Measurements from ENCODE around the gene TXNDC2.
A peak's percentile ranks its signal among the peaks of the same experiment; 100 is the strongest.
"Not testable (repeated sequence)": the region's sequence is repeated elsewhere in the genome, so short reads cannot be mapped to it uniquely, and the experiment has no call there.

The TXNDC2 gene

DNA sequence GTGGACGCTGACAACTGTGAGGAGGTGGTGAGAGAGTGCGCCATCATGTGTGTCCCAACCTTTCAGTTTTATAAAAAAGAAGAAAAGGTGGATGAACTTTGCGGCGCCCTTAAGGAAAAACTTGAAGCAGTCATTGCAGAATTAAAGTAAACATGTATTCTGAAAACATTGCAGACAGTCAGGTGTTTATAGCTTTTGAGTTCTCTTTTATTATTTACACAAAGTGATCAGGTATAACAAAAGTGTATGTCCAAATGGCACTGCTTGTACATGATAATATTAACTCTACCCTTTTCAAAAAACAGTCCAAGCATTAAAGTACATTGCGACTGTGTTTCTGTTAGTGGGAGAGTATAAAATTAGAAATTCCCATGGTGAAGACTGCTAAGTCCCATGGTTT lies 2.2 kb downstream of the TXNDC2 start:
- DNase-seq, result no peak

DNA sequence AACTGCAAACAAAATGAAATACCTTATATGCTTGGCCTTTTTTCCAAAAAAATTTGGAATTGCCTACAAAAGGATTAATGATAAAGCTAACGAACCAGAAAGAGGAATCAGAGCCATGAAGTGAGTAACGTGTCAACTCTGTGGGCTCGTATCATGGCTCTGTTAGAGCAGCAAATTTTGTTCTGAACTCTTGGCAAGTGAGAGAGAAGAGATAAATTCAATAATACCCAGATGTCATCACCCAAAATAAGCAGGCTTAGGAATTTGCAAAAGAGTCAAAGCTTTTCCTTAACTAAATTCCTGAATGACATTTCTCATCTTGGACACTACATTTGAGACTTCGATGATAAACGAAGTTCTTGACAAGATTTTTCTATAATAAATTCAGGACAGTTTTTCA lies 4.4 kb downstream of the TXNDC2 start:
- DNase-seq, result no peak

DNA sequence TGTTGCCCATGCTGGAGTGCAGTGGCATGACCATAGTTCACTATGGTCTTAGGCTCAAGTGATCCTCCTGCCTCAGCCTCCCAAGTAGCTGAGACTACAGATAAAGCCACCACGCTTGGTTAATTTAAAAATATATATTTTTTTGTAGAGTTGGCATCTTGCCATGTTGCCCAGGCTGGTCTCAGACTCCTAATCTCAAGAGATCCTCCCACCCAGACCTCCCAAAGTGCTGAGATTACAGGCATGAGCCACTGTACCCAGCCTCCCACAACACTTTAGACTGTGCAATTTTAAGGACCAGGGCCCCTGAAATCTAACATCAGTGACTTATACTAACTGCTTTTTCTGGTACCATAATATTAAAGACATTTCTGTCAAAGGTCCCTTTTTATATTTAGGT lies 5.2 kb downstream of the TXNDC2 start:
- no peak for DNase-seq

DNA sequence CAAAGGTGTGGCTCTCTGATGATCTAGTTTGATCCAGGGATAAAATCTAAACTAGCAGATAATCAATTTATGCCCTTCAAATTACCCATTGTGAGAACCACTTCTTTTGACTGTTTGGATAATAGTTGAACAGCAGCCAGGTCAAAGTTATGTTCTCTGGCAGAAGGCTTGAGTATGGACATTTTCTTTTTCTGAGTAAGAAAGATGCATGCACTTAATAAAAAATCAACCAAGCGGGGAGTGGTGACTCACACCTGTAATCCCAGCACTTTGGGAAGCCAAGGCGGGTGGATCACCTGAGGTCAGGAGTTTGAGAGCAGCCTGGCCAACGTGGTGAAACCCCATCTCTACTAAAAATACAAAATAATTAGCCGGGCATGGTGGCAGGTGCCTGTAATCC lies 5.7 kb downstream of the TXNDC2 start:
- not testable (repeated sequence) for DNase-seq

DNA sequence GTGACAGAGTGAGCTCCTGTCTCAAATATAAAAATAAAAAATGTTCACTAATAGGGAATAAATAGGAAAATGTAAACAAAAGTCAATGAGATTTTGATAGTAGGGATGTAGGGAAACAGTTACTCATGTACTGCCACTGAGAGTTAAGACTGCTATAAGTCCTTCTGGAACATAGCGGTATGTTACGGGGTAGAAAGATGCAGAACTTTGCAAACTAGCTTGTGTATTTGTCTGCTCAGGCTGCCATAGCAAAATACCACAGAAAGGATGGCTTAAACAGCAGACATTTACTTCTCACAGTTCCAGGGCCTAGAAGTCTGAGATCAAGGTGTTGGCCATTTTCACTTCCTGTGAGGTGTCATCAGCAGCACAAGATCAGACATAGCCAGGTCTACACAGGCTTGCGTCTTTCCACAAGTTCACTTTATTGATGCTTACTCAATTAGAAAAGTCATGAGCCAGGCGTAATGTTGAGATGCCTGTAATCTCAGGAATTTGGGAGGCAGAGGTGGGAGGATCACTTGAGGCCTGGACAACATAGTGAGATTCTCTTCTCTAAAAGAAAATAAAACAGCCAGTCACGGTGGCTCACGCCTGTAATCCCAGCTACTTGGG lies 8.8 kb downstream of the TXNDC2 start:
- no peak for DNase-seq

DNA sequence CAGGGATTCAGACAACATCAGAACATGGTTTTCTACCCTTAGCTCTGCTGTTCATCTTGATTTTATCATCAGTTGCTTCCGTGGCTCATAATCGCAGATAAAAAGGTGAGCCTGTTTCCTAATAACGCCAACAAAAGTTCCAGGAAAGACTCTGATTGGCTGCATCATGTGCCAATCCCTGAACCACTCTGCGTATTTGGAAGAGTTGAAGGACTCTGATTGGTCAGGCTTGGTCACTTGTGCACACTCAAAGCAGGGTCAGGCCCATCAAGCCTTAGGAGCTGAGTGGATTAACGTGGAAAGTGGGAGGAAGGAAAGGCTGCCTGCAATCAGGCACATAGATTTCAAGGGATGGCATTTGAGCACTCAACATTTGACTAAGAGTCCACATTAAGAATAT lies 11.4 kb downstream of the TXNDC2 start:
- no peak for DNase-seq

DNA sequence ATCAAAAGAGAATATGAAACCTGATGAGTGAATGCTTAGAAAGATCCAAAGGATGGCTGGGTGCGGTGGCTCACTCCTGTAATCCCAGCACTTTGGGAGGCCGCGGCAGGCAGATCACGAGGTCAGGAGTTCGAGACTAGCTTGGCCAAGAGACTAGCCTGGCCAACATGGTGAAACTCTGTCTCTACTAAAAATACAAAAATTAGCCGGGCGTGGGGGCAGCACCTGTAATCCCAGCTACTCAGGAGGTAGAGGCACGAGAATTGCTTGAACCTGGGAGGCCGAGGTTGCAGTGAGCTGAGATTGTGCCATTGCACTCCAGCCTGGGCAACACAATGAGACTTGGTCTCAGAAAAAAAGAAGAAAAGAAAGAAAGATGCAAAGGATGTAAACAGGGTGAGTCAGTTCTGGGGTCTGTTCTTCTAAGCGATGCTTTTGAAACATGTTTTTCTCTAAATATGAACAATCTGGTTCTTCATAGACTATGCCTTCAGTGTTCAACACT lies 12.1 kb downstream of the TXNDC2 start:
- DNase-seq, result not testable (repeated sequence)

DNA sequence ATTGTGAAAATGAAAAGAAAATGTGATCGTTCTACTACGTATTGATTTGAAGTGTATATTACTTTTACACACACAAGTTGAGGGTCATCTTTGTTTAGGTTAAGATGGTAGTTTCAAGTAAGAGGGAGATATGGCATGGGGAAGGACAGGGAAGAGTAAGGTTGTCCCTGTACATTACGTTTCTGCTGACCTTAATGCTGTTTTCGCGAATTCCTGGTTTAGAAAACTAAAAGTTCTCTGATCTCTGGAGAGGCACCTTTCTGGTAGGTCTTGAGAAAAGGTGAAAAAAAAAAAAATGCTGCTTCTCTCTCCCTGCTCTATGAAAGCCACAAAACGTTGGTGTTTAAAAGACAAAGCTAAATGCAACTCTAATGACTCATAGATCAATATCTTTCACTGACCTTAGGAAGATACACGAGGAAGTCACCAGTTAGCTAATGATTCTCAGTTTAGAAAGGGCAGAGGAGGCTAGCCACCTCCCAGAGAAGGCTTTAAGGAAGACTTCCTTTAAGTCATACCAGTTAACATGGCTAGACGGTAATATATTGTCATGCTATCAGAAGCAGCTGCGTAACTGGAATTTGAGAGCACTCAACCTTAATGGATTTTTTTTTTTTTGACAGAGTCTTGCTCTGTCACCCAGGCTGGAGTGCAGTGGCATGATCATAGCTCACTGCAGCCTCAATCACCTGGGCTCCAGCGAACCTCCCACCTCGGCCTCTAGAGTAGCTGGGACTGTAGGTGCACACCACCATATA lies 13.2 kb downstream of the TXNDC2 start:
- DNase-seq, result no peak

DNA sequence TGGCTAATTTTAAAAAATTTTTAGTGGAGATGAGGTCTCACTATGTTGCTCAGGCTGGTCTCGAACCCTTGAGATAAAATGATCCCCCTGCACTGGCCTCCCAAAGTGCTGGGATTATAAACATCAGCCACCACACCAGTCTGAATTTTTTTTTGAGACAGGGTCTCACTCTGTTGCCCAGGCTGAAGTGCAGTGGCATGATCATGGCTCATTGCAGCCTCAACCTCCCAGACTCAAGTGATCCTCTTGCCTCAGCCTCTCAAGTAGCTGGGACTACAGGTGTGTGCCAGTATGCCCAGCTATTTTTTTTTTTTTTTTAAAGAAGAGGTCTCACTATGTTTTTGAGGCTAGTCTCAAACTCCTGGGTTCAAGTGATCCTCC lies 13.8 kb downstream of the TXNDC2 start:
- not testable (repeated sequence) for DNase-seq

DNA sequence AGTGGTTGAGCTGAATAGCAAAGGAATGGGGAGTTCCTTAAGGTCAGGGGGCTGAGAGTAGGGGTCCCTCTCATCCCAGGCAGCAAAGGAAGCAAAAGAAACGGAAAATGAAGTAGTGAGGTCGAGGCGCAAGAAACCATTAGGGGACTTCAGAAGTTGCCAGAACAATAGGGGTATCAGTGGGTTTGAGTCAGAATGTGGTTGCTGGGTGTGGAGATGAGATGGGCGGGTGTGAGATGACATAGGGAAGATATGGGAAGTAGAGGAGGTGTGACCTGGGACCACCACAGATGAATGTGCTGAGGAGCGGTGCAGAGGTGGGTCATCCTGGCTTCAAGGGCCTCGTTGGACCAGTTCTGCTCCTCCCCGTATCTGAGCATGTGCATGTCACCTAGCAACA lies 14.9 kb downstream of the TXNDC2 start:
- no peak for DNase-seq

DNA sequence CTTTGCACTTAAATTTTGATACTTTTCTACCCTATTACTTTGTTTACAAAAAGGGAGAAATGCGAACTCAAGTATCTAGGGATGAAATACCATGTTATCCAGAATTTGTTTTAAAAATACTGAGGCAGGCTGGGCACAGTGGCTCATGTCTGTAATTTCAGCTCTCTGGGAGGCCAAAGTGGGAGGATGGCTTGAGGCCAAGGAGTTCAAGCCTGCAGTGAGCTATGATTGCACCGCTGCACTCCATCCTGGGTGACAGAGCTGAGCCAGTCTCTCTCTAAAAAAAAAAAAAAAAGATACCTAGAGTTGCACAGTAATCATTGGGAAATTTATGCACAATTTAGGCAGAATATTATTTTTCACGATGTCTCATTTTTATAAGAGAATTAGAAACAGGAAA lies 15.6 kb downstream of the TXNDC2 start:
- DNase-seq, result no peak

DNA sequence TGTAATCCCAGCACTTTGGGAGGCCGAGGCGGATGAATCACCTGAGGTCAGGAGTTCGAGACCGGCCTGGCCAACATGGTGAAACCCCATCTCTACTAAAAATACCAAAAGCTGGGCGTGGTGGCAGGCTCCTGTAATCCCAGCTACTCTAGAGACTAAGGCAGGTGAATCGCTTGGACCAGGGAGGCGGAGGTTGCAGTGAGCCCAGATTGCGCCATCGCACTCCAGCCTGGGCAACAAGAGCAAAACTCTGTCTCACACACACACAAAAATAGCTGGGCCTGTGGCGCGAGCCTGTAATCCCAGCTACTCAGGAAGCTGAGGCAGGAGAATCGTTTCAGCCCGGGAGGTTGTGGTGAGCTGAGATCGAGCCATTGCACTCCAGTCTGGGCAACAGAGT lies 16.5 kb downstream of the TXNDC2 start:
- not testable (repeated sequence) for DNase-seq

DNA sequence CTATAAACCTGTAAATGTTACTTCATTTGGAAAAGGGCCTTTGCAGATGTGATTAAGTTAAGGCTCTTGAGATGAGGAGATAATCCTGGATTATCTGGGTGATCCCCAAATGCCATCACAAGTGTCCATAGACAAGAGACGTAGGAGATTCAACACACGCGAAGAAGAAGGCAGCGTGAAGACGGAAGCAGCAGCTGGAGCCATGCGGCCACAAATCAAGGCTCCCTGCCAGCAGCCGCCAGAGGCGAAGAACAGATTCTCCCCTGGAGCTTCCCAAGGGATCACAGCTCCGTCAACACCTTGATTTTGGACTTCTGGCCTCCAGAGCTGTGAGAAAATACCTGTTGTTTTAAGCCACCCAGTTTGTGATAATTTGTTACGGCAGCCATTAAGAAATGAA lies 17.1 kb downstream of the TXNDC2 start:
- no peak for DNase-seq

DNA sequence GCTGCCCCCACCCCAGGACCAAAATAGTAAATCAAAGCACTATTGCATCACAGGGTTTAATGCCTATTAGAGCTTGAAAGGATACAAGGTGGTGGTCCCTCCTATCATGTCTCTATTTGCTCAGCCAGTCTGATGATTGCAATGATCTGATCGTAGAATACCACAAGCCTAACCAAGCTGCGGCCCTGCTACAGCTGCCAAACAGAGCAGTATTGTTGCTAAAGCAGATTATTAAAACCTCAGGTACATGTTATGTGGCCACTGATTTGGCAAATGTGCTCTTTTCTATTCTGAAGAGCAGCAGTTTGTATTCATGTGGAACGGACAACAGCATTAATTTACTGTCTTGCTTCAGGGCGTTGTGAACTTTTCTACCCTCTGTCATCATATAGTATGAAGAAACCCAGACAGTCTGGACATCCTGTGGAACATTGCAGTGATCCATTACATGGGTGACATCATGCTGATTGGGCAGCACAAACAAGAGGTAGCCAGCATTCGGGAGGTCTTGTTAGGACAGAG lies 19.7 kb downstream of the TXNDC2 start:
- DNase-seq, result no peak

DNA sequence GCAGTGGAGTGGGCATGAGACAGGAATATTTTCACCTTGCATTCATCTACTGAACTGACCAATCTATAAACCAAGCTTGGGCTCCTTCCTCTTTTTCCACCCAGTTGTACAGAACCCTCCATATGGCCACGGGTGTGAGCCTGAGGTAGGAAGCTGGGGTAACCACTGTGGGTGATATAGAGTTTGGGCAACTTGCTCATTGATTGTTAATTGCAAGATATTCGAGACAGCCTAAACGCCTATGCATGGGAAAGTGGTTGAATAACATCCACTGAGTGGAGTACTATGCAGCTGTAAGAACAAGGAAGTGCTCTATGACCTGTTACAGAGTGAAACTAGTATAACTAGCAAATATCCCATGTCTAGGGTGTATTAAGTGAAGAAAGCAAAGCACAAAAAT lies 20.7 kb downstream of the TXNDC2 start:
- DNase-seq, result no peak

DNA sequence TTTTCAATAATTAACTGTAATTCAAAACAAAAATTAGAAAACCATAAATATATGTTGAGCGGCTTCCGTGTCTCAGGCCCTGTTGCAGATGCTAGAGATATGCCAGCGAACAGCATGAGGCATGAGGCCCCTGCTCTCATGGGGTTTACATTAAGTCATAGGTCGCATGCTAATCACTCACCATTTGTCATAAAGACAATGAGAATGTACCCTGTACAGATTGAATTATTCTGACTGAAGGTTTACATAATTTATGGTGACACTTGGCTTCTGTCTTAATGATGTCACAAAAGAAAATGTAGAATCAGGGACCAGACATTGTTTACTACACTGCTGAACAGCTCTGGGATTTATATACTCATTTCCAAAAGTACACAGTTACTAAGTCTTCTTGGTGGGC lies 22.1 kb downstream of the TXNDC2 start:
- DNase-seq, result no peak

DNA sequence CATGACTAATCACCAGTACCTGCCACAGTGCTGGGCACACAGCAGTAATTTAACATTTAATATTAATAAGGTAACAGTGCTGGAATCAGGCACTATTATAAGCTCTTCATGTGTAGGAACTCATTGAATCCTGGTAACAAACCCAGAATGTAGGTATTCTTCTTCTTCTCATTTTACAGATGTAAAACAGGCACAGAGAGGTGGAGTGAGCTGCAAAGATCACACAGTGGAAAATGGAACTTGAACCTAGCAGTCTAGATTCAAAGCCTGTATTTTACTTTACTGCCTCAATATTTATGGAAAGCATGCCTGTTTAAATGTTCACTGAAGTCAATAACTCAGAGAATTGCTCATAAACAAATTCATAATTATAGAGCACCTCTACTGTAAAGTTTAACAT lies 24.3 kb downstream of the TXNDC2 start:
- DNase-seq, result no peak

DNA sequence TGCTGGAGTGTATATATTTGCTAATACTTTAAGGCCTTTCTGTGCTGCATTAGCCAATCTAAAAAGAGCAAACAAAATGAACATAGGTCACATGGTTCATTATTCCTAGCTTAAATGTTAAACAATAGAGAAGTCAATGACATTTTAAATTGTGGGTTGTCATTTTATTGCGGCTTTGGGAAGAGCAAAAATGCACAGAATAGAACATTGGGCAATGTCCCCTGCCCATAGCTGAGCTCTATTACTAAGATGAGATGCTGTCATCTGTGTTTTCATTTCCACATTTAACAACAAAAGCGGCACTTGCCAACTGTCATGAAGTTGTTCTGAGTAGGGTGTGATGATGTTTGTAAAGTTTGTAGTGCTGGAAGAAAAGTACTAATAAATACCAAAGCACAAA lies 24.9 kb downstream of the TXNDC2 start:
- no peak for DNase-seq

DNA sequence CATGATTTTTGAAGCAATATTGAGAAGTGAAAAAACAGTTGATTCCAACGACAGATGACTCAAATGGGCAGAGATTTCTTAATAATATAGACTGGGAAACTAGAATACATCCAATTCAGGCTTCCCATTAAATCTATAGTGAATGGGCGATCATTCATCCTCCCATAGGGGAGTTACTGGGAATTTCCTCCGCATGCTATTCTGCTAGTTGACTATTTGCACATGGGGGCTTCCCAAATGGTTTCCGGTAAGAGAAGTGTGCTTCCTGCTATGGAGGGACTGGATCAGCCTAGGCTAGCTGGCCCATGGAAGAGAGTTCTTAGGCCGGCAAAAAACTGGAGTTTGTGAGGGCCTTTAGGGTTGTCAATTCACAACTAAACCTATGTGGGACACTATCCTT lies 25.5 kb downstream of the TXNDC2 start:
- no peak for DNase-seq

DNA sequence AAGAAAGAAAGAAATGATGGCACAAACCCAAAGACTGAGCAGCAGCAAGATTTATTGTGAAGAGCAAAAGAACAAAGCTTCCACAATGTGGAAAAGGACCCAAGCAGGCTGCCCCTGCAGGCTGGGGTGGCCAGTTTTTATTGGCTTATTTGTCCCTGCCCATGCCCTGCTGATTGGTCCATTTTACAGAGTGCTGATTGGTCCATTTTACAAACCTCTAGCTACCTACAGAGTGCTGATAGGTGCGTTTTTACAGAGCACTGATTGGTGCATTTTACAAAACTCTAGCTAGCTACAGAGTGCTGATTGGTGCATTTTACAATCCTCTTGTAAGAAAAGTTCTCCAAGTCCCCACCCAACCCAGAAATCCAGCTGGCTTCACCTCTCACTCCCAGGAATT lies 26.5 kb downstream of the TXNDC2 start:
- DNase-seq, result not testable (repeated sequence)

DNA sequence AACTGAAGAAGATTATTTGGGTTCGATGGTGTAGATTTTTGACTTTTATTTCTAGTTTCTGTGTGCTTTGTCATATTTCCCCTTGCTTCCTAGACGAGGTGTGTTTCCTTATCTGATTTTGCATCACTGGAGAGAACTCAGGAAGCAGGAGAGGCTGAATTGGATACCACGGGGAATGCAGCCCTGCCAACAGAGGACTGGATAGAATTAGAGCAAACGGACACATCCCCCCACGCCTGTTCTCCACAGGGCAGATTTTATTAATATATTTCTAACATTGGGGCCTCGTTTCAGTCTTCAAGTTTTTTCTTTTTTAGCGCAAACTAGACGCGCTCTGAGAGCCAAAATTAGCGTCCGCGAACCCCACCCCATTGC lies 27.4 kb downstream of the TXNDC2 start:
- DNase-seq, result no peak

DNA sequence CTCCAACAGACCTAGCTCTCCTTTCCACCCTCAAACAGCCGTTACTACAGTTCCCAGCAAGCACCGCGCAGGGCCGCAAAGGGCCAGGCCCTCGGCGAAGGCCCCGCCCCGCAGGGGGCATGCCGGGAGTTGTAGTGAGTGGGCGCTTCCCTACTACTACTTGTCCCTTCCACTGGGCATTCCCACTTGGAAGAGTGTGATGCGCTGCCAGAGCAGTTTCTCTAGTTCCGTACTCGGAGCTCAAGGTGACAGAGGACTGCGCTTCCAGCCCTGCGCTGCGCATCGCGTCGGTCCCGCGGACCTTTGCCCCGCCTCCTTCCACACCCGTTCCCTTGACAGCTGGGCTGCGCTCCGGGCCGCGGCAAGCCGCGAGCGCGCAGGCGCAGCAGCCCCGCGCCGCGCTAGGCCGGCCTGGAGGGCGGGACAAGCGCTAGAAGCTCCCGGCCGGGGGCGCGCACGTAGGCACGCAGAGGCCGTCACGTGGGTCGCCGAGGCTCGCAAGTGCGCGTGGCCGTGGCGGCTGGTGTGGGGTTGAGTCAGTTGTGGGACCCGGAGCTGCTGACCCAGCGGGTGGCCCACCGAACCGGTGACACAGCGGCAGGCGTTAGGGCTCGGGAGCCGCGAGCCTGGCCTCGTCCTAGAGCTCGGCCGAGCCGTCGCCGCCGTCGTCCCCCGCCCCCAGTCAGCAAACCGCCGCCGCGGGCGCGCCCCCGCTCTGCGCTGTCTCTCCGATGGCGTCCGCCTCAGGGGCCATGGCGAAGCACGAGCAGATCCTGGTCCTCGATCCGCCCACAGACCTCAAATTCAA lies 28.0 kb downstream of the TXNDC2 start, which contains the start of gene VAPA:
Gene VAPA, plus strand, starts transcription at position 491 of the 808 bp plus-strand sequence. Its CDS starts 241 bp downstream, at position 732.
- DNase-seq, result peak; percentile 95

DNA sequence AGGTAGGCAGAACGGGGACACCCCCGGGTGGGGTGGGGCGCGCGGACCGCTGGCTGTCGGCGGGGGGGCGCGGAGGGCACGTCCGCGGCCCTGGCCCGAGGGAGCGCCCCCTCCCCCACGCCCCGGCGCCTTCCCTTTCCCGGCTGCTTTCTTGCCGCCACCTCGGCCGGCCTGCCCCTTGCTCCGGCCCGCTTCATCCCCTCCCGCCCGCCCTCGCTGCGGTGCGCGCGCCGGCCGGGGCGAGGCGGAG lies 28.5 kb downstream of the TXNDC2 start:
- no peak for DNase-seq

All from 8988T (cell line).